Calu3 (cell line): Measurements from ENCODE around the gene DMP1. TPM values are rescaled to one million over a fixed set of nuclear protein-coding genes. Genes with fewer than 3 reads are reported as not detected.

Source experiments
- BruUV-seq: library from RNA; stranded (reverse); fragments of 400-500 nt; replicated peaks from 2 replicates; lab custom pipeline; 2021; lab: Mats Ljungman, UMichigan
- CTCF ChIA-PET: fragments of 300-600 bp; sonication (Branson Sonifier 250); formaldehyde crosslinking; loops from one replicate; lab custom pipeline; 2022; ENCODE audit warnings: antibody characterized with exemption; lab: Charles Lee
- DNase-seq: peaks from one replicate; pipeline ENCODE4 v3.0.0; 2022
- H3K27ac Mint-ChIP-seq: one replicate; pipeline ENCODE4 v1.8.0; 2022; ENCODE audit warnings: mixed read lengths; ENCODE audit not compliant: unreplicated experiment
- H3K27me3 Mint-ChIP-seq: one replicate; pipeline ENCODE4 v1.8.0; 2022; ENCODE audit warnings: mixed read lengths; ENCODE audit not compliant: unreplicated experiment
- H3K36me3 Mint-ChIP-seq: one replicate; pipeline ENCODE4 v1.8.0; 2022; ENCODE audit warnings: mild to moderate bottlenecking, moderate library complexity, mixed read lengths; ENCODE audit not compliant: insufficient read depth, unreplicated experiment
- H3K4me1 Mint-ChIP-seq: one replicate; pipeline ENCODE4 v1.8.0; 2022; ENCODE audit warnings: mild to moderate bottlenecking, low read depth, mixed read lengths; ENCODE audit not compliant: unreplicated experiment
- H3K4me3 Mint-ChIP-seq: one replicate; pipeline ENCODE4 v1.8.0; 2022; ENCODE audit warnings: mild to moderate bottlenecking, low read depth, moderate library complexity, mixed read lengths; ENCODE audit not compliant: unreplicated experiment
- H3K9me3 Mint-ChIP-seq: one replicate; pipeline ENCODE4 v1.8.0; 2022; ENCODE audit warnings: low read depth, mixed read lengths; ENCODE audit not compliant: unreplicated experiment
- intact Hi-C: fragments of 100-400 bp; cut with micrococcal nuclease; formaldehyde crosslinking; loops from one replicate; pipeline ENCODE4 v1.10.0; 2022; ENCODE audit not compliant: unreplicated experiment
- total RNA-seq: library from RNA; stranded (reverse); gene quantifications from 2 replicates; pipeline ENCODE4 v1.2.3, GENCODE V29; 2022
- TF ChIP-seq, protein P1 (sequence below): fragments of 200-600 bp; IDR thresholded peaks from one replicate; pipeline ENCODE4 v1.8.0; 2022; ENCODE audit warnings: antibody characterized with exemption; ENCODE audit not compliant: unreplicated experiment

Gene DMP1
- total RNA-seq, 1 experiment from 2014 or later: not detected

DNA sequence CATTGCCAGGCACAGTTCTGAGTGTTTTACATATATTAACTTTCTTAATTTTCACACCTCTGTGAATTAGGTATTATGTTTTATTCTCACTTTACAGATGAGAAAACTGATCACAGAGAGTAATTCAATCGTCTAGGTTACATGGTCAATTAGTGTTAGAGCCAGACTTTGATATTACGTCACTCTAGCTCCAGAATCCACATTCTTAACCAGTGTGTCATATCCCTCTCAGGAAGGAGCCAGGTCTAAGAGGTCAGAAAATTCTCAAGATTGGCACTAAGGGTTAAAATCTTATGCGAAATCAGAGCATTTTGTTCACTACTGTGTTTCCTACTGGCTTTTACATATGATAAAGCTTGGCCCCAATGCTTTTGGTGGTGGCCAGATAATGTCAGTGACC is 7.4 kb downstream of the DMP1 start:
- TF ChIP-seq, protein P1, sequence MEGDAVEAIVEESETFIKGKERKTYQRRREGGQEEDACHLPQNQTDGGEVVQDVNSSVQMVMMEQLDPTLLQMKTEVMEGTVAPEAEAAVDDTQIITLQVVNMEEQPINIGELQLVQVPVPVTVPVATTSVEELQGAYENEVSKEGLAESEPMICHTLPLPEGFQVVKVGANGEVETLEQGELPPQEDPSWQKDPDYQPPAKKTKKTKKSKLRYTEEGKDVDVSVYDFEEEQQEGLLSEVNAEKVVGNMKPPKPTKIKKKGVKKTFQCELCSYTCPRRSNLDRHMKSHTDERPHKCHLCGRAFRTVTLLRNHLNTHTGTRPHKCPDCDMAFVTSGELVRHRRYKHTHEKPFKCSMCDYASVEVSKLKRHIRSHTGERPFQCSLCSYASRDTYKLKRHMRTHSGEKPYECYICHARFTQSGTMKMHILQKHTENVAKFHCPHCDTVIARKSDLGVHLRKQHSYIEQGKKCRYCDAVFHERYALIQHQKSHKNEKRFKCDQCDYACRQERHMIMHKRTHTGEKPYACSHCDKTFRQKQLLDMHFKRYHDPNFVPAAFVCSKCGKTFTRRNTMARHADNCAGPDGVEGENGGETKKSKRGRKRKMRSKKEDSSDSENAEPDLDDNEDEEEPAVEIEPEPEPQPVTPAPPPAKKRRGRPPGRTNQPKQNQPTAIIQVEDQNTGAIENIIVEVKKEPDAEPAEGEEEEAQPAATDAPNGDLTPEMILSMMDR: no peak
- Mint-ChIP-seq H3K27ac (no peak overlapping the region), H3K36me3 (no peaks in the 10 kb centered on the region), H3K4me1 (peaks cover 17% of the 10 kb centered on the region), H3K4me3 (no peak overlapping the region), H3K27me3 (no peaks in the 10 kb centered on the region), H3K9me3 (peaks cover 3% of the 10 kb centered on the region)
- DNase-seq: no peak
- no TSS peak for BruUV-seq
- CTCF ChIA-PET: interaction anchor here (1.0 kb wide), 1 partner anchor 12 kb away, joined by 3 read pairs; no protein-coding TSS in a partner anchor
- intact Hi-C loops: no loop called here

GRCh38 chr4:87659247-87659931 is 9.3 kb downstream of the DMP1 start:
- H3K27ac Mint-ChIP-seq: no peak overlapping the region

DNA sequence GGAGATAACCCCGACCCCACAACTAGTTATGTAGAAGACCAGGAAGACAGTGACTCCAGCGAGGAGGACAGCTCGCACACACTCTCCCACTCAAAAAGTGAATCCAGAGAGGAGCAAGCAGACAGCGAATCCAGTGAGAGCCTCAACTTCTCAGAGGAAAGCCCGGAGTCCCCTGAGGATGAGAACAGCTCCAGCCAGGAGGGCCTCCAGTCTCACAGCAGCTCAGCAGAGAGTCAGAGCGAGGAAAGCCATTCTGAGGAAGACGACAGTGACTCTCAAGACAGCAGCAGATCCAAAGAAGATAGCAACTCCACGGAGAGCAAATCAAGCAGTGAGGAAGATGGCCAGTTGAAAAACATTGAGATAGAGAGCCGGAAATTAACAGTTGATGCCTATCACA is 12.8 kb downstream of the DMP1 start:
- Mint-ChIP-seq H3K27ac (no peak overlapping the region), H3K4me3 (no peak overlapping the region), H3K36me3 (no peaks in the 10 kb centered on the region), H3K4me1 (peaks cover 5% of the 10 kb centered on the region), H3K9me3 (peaks cover 8% of the 10 kb centered on the region), H3K27me3 (no peaks in the 10 kb centered on the region)
- TF ChIP-seq, protein P1: no peak
- no peak for DNase-seq
- intact Hi-C loops: no loop called here
- BruUV-seq: no TSS peak
- CTCF ChIA-PET: no interaction called here

More at GRCh38 chr4:87659247-87659931, 9.3 kb downstream of the DMP1 start:
- TF ChIP-seq, protein P1: no peak
- no peak for DNase-seq
- intact Hi-C loops: no loop called here
- Mint-ChIP-seq H3K27me3 (no peaks in the 10 kb centered on the region), H3K4me1 (peaks cover 17% of the 10 kb centered on the region), H3K4me3 (no peak overlapping the region), H3K36me3 (no peaks in the 10 kb centered on the region), H3K9me3 (peaks cover 8% of the 10 kb centered on the region)
- CTCF ChIA-PET: interaction anchor here (0.5 to 0.6 kb wide), 3 partner anchors 179 to 350 kb away, joined by 3 to 4 read pairs (median 3); no protein-coding TSS in a partner anchor
- no TSS peak for BruUV-seq

DNA sequence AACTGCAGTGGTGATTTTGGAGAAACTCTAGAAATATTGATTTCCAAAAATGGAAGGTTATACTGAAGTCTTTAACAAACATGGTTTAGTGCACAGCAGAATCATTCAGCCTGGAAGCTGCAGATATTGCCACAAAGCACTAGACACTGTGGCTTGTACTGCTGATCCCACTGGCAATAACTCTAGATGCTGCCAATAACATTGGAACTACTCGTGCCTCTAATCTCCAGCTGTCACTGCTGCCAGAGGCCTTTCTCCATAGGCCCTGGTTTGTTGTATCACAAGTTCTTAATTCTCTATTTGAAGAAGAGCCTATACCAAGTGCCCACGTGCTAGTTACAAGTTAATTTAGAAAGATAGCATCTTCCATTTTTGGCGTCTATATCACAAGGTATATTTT is 19.3 kb downstream of the DMP1 start:
- H3K27me3 Mint-ChIP-seq: no peaks in the 10 kb centered on the region
- DNase-seq: no peak
- intact Hi-C loops: no loop called here
- TF ChIP-seq, protein P1: no peak
- H3K36me3 Mint-ChIP-seq: no peaks in the 10 kb centered on the region
- CTCF ChIA-PET: no interaction called here
- BruUV-seq: no TSS peak
- H3K4me3 Mint-ChIP-seq: no peak overlapping the region
- H3K4me1 Mint-ChIP-seq: no peaks in the 10 kb centered on the region
- no peak overlapping the region for H3K27ac Mint-ChIP-seq
- H3K9me3 Mint-ChIP-seq: peaks cover 4% of the 10 kb centered on the region
